Brain pericyte (primary cell): ENCODE data around the gene LLCFC1.
"Not testable (repeated sequence)": the region's sequence is repeated elsewhere in the genome, so short reads cannot be mapped to it uniquely, and the experiment has no call there.

Experiments used
- DNase-seq: peaks from one replicate; pipeline ENCODE4 v3.0.0-alpha.2; 2012; ENCODE audit warnings: low read depth, low spot score

LLCFC1 gene

DNA sequence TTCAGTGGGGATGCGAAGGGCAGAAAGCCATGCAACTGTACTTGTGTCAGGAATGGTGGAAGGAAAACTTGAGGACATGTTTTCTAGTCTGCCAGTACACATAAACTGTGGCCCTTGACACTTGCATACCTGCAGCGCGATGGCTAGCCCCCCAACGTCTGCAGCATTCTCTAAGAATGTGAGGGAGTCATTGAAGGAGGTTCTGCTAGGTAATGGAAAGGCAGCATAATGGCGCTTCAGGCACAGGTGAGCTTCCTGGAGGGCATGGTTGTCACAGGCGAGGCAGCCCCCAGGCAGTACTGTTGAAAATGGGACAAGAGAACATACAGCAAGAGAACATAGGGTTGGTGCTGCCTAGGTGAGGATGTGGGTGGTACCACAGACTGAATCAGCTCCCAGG lies 3.5 kb downstream of the LLCFC1 start:
- no peak for DNase-seq

GRCh38 chr7:142943706-142944268 lies 4.5 kb downstream of the LLCFC1 start:
- DNase-seq, result no peak

DNA sequence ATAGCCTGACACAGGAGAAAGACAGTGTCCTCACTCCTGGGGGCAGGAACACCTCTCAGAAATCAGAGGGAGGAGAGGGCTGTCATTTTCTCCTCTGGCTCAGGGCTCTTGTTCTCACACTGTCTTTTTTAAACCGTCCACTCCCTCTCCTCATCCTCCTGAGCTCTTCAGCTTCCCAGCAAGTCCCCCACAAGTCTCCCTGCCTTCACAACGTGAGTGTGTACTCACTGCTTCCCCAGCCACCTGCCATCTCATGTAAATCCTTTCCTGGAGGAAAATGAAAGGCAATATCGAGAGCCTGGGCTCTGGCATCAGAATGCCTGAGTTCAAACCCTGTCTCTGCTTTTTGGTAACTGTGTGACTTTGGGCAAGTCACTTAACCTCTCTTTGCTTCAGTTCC lies 5.7 kb downstream of the LLCFC1 start:
- DNase-seq, result no peak

DNA sequence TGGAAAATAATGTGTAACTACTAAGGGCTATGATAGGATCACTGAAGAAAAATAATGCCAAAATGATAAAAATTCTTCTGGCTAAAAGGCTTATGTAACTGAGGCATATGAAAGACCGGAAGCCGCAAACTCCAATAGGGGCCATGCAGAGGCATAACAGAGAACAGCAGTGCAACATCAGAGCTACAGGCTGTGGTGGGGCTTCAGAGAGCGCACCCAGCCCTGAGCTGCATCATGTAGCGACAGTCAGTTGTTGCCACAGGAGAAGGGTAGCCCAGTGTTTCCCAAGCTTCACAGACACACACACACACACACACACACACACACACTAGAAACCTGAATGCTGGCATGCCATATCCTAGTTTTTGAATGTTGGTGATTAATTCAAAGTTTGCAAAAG lies 9.3 kb downstream of the LLCFC1 start:
- DNase-seq, result no peak

DNA sequence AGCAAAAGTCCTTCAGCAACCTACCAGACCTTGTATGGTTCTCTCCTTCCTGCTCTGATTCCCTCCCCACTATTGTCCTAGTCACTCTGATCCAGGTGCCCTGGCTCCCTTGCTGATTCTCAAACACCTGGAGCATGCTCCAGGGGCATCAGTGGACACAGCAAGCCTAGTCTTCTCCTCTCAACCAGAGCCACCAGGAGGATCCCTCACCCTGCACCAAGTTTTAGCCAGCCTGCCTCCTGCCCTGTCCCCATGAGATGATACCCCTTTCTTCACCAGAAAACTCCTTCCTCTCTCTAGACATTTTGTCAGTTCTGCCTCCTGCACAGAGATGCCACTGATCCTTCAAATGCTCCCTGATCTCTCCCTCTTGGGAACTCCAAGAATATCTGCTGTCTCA lies 11.0 kb downstream of the LLCFC1 start:
- DNase-seq, result no peak

- no peak for DNase-seq
Observed at GRCh38 chr7:142954680-142955268, 15.5 kb downstream of the LLCFC1 start.

GRCh38 chr7:142956951-142957623 lies 17.8 kb downstream of the LLCFC1 start:
- no peak for DNase-seq

- DNase-seq, result no peak
Observed at GRCh38 chr7:142957723-142958122, 18.4 kb downstream of the LLCFC1 start.

- no peak for DNase-seq
Observed at GRCh38 chr7:142959202-142959601, 19.9 kb downstream of the LLCFC1 start.

GRCh38 chr7:142960955-142961512 lies 21.8 kb downstream of the LLCFC1 start:
- DNase-seq, result no peak

DNA sequence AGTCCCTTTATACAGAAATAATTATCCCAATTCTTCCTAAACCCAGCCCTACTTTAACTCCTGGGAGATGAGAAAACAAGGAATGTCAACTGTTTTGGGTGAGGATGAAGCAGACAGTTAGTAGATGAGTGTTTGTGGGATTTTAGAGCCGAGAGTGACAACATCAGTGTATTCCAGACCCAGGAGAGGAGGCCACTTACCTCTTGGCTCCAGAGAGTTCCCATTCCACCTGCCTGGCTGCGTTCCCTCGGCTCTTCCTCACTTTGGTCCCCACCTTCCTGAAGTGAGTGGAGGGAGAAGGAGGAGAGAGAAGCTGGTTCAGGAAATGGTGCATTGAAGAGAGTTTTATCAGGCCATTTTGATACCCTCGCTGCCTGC lies 22.3 kb downstream of the LLCFC1 start:
- no peak for DNase-seq

GRCh38 chr7:142961973-142962926 lies 23.0 kb downstream of the LLCFC1 start, which contains the start of gene KEL:
Gene KEL, minus strand, starts transcription at chr7:142962363. Its CDS starts 157 bp downstream, at chr7:142962206.
- DNase-seq, result no peak

DNA sequence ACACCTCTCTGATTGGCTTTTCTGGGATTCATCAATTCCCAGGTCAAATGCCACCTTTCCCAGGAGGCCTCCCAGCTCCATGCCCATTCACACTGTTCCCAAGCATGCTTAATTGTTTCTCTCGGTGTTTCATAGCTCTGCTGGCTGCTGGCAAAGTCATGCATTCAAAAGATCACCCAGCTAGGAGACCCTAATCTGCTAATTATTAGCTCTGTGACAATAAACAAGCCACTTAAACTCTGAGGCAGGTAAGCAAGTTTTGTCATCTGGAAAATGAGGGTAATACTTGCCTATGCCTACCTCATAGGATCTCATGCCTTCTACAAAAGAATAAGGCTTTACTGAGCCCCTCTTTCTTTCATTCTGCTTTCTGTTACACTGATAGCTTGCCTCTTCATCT lies 23.7 kb downstream of the LLCFC1 start:
- DNase-seq, result no peak

DNA sequence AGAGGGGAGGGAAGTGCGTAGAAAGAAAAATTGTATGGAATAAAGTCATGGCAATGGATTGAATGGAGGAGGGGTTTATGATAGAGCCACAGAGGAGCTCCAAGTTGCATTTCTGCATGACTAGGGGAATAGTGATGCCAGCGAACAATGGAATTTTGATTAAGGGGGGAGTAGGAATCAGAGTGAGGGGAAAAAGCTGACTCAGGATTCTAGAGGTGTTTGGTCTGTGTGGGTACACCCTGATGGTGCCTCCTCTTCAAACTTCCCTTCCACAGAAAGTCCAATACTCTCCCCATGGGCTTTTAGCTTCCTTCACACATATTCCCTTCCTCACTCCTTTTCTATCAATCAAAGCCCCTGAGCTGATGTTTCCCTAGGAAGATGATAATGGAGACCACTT lies 24.7 kb downstream of the LLCFC1 start:
- DNase-seq, result no peak

- DNase-seq, result no peak
Observed at GRCh38 chr7:142964502-142965246, 25.4 kb downstream of the LLCFC1 start.

GRCh38 chr7:142968229-142968628 lies 28.9 kb downstream of the LLCFC1 start:
- no peak for DNase-seq

- no peak for DNase-seq
Observed at GRCh38 chr7:142969183-142969582, 29.9 kb downstream of the LLCFC1 start.

- no peak for DNase-seq
Observed at GRCh38 chr7:142974626-142975025, 35.3 kb downstream of the LLCFC1 start.

GRCh38 chr7:142978402-142978801 lies 39.1 kb downstream of the LLCFC1 start:
- DNase-seq, result not testable (repeated sequence)

DNA sequence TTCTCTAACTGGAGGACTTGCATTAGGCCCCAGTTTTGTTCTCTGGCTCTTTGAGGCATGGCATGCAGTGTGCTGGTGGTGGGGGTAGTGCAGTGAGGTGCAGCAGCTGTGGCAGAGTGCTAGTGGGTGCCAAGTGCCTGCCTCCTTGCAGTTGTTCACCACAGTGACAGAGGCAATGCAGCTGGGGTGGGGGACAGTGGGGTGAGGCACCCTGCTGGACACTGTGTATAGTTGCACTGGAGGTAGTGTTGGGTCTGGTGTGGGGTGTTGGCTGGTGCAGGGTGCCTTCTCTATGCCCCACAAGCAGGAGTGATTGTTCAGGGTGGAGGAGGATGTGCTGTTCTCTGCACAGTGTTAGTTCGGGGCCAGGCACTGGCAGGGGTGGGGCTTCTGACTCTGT lies 44.5 kb downstream of the LLCFC1 start:
- DNase-seq, result no peak

DNA sequence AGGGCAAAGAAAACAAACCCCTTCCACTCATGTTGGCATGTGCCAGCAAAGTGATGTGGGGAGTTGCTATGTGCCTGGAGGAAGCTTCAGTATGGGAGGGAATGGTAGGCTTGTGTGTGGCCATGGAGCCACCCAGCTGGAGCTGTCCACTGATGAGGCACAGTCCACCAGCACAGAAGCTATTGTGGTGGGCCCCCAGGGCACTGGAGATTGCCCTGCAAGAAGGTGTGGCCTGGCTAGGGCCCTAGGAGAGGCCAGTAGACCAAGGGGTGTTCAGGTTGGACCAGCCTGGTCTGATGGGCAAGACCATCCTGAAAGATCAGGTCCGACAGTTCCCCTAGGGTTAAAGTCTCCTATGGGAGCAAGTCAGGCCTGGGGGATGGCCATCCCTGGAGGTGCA lies 45.0 kb downstream of the LLCFC1 start:
- DNase-seq, result no peak
